Measurements from ENCODE around the gene TRHDE.

Gene TRHDE

GRCh38 chr12:72273851-72274351, 1.7 kb downstream of the TRHDE start:
- DNase-seq: peak; percentile 25

- DNase-seq: peak; percentile 24
Measured at GRCh38 chr12:72274931-72275330, 2.8 kb downstream of the TRHDE start.

GRCh38 chr12:72275526-72275925, 3.4 kb downstream of the TRHDE start:
- DNase-seq: no peak

- no peak for DNase-seq
Measured at GRCh38 chr12:72276181-72276805, 4.1 kb downstream of the TRHDE start.

GRCh38 chr12:72277415-72277814, 5.2 kb downstream of the TRHDE start:
- no peak for DNase-seq

- no peak for DNase-seq
Measured at GRCh38 chr12:72278894-72279293, 6.7 kb downstream of the TRHDE start.

- no peak for DNase-seq
Measured at GRCh38 chr12:72281126-72281525, 9.0 kb downstream of the TRHDE start.

- peak; percentile 7 for DNase-seq
Measured at GRCh38 chr12:72282721-72283120, 10.6 kb downstream of the TRHDE start.

- no peak for DNase-seq
Measured at GRCh38 chr12:72285861-72286260, 13.7 kb downstream of the TRHDE start.

GRCh38 chr12:72286526-72286925, 14.4 kb downstream of the TRHDE start:
- DNase-seq: no peak

- no peak for DNase-seq
Measured at GRCh38 chr12:72288436-72288835, 16.3 kb downstream of the TRHDE start.

GRCh38 chr12:72288911-72289310, 16.7 kb downstream of the TRHDE start:
- DNase-seq: no peak

GRCh38 chr12:72289633-72290032, 17.5 kb downstream of the TRHDE start:
- DNase-seq: no peak

GRCh38 chr12:72291175-72291574, 19.0 kb downstream of the TRHDE start:
- DNase-seq: no peak

GRCh38 chr12:72293701-72294100, 21.5 kb downstream of the TRHDE start:
- DNase-seq: no peak

- DNase-seq: no peak
Measured at GRCh38 chr12:72295101-72295500, 22.9 kb downstream of the TRHDE start.

GRCh38 chr12:72295744-72296143, 23.6 kb downstream of the TRHDE start:
- no peak for DNase-seq

GRCh38 chr12:72296389-72296788, 24.2 kb downstream of the TRHDE start:
- no peak for DNase-seq

GRCh38 chr12:72297666-72298065, 25.5 kb downstream of the TRHDE start:
- no peak for DNase-seq

- DNase-seq: no peak
Measured at GRCh38 chr12:72300728-72301127, 28.6 kb downstream of the TRHDE start.

GRCh38 chr12:72304751-72305150, 32.6 kb downstream of the TRHDE start:
- DNase-seq: peak; percentile 29

GRCh38 chr12:72307229-72307628, 35.1 kb downstream of the TRHDE start:
- no peak for DNase-seq

- no peak for DNase-seq
Measured at GRCh38 chr12:72311946-72312345, 39.8 kb downstream of the TRHDE start.

GRCh38 chr12:72313806-72314205, 41.6 kb downstream of the TRHDE start:
- no peak for DNase-seq

GRCh38 chr12:72315858-72316257, 43.7 kb downstream of the TRHDE start:
- DNase-seq: no peak

Measured in hematopoietic multipotent progenitor cell treated with erythropoietin and hydrocortisone succinate and interleukin-3 and kit ligand, for 4 days (in vitro differentiated cells).